Ascending aorta (tissue), 2 donors: ENCODE data around the gene CCDC12. TPM values are rescaled to one million over a fixed set of nuclear protein-coding genes. Genes with fewer than 3 reads are reported as not detected.

ENCODE experiments used
- DNase-seq, 2 donors: peaks; one replicate each; pipeline ENCODE4 v3.0.0-alpha.2; 2019; ENCODE audit warnings: low spot score in 2 of 2
- H3K27ac ChIP-seq, 2 donors: fragments of 200-600 bp; sonication (generic); one replicate each; pipeline ENCODE4 v1.5.1; 2016 to 2017; ENCODE audit warnings: mild to moderate bottlenecking in 1 of 2
- H3K27me3 ChIP-seq: fragments of 200-600 bp; sonication (generic); one replicate; pipeline ENCODE4 v1.5.1; 2017
- H3K36me3 ChIP-seq, 2 donors: fragments of 200-600 bp; sonication (generic); one replicate each; pipeline ENCODE4 v1.5.1; 2016
- H3K4me1 ChIP-seq, 2 donors: fragments of 200-600 bp; sonication (generic); one replicate each; pipeline ENCODE4 v1.5.1; 2016 to 2017; ENCODE audit warnings: mild to moderate bottlenecking in 1 of 2
- H3K4me3 ChIP-seq, 2 donors: fragments of 200-600 bp; sonication (generic); one replicate each; pipeline ENCODE4 v1.5.1; 2016 to 2017; ENCODE audit warnings: mild to moderate bottlenecking in 1 of 2
- H3K9me3 ChIP-seq, 2 donors: fragments of 200-600 bp; sonication (generic); one replicate each; pipeline ENCODE4 v1.5.1; 2016
- CTCF ChIP-seq, 3 experiments: fragments of 200-600 bp in 2 of 3; fragments of 450-650 bp in 1 of 3; sonication (generic) in 2 of 3; IDR thresholded peaks; one replicate each; pipeline ENCODE4 v1.5.1; 2016 to 2019; ENCODE audit warnings: antibody characterized with exemption in 3 of 3, mild to moderate bottlenecking in 1 of 3, moderate library complexity in 1 of 3
- intact Hi-C: fragments of 100-400 bp; cut with DNase I; formaldehyde crosslinking; loops from one replicate; pipeline ENCODE4 v1.15.1; 2023
- total RNA-seq: library from RNA; depleted of rRNA; stranded (reverse); fragments of >200 nt; gene quantifications from one replicate; pipeline ENCODE4 v1.1.0, GENCODE V29; 2016

CCDC12 gene
- total RNA-seq, 1 donor from 2014 or later = 34.3 TPM

- DNase-seq = peak in 1 of 2 donors; percentile 61
- intact Hi-C loops = no loop called here
- no peaks in the 10 kb centered on the region for H3K9me3 ChIP-seq
- no peaks in the 10 kb centered on the region for H3K27me3 ChIP-seq
- H3K4me3 ChIP-seq = no peak overlapping the region
- peaks cover 3 to 7% of the 10 kb centered on the region in 2 donors for H3K4me1 ChIP-seq
- H3K27ac ChIP-seq = no peak overlapping the region
- peaks cover 10 to 29% of the 10 kb centered on the region in 2 donors for H3K36me3 ChIP-seq
- TF ChIP-seq CTCF (IDR thresholded peaks at IDR 0.05) = no peak
These were observed 31.1 kb upstream of the CCDC12 start for GRCh38 chr3:47007482-47008233.

- Histone ChIP-seq H3K27me3 (no peaks in the 10 kb centered on the region), H3K27ac (no peak overlapping the region), H3K36me3 (peaks cover 11 to 36% of the 10 kb centered on the region in 2 donors), H3K4me3 (no peak overlapping the region), H3K9me3 (no peaks in the 10 kb centered on the region), H3K4me1 (peaks cover 3 to 7% of the 10 kb centered on the region in 2 donors)
- TF ChIP-seq CTCF (IDR thresholded peaks at IDR 0.05) = no peak
- intact Hi-C loops = no loop called here
- DNase-seq = peak in 1 of 2 donors; percentile 53
These were observed 30.5 kb upstream of the CCDC12 start for GRCh38 chr3:47007001-47007400.

GRCh38 chr3:47006145-47006651 is 29.7 kb upstream of the CCDC12 start:
- no peak for TF ChIP-seq CTCF (IDR thresholded peaks at IDR 0.05)
- intact Hi-C loops = no loop called here
- no peaks in the 10 kb centered on the region for H3K9me3 ChIP-seq
- peaks cover 19 to 44% of the 10 kb centered on the region in 2 donors for H3K36me3 ChIP-seq
- H3K4me3 ChIP-seq = no peak overlapping the region
- H3K27ac ChIP-seq = no peak overlapping the region
- no peaks in the 10 kb centered on the region for H3K27me3 ChIP-seq
- peaks cover 3 to 7% of the 10 kb centered on the region in 2 donors for H3K4me1 ChIP-seq
- DNase-seq = peak in 1 of 2 donors; percentile 51

GRCh38 chr3:47005212-47006144 is 28.9 kb upstream of the CCDC12 start:
- peaks cover 3 to 7% of the 10 kb centered on the region in 2 donors for H3K4me1 ChIP-seq
- intact Hi-C loops = no loop called here
- H3K9me3 ChIP-seq = no peaks in the 10 kb centered on the region
- no peaks in the 10 kb centered on the region for H3K27me3 ChIP-seq
- H3K27ac ChIP-seq = no peak overlapping the region
- H3K36me3 ChIP-seq = peaks cover 26 to 51% of the 10 kb centered on the region in 2 donors
- no peak for TF ChIP-seq CTCF (IDR thresholded peaks at IDR 0.05)
- H3K4me3 ChIP-seq = no peak overlapping the region
- DNase-seq = peak in 1 of 2 donors; percentile 60

GRCh38 chr3:47004369-47005211 is 28.0 kb upstream of the CCDC12 start:
- H3K4me1 ChIP-seq = peaks cover 0 to 3% of the 10 kb centered on the region in 2 donors
- no peaks in the 10 kb centered on the region for H3K27me3 ChIP-seq
- peak; percentile 7 to 55 for DNase-seq
- no peak overlapping the region for H3K27ac ChIP-seq
- TF ChIP-seq CTCF (IDR thresholded peaks at IDR 0.05) = no peak
- no peaks in the 10 kb centered on the region for H3K9me3 ChIP-seq
- peaks cover 26 to 60% of the 10 kb centered on the region in 2 donors for H3K36me3 ChIP-seq
- no peak overlapping the region for H3K4me3 ChIP-seq
- intact Hi-C loops = no loop called here
